NCI-H345 (cell line): ENCODE measurements around the gene GAB4.
"Not testable (repeated sequence)": the region's sequence is repeated elsewhere in the genome, so short reads cannot be mapped to it uniquely, and the experiment has no call there.

Experiments
- DNase-seq: peaks from one replicate; lab custom pipeline; 2025; lab: John Stamatoyannopoulos, UW

GAB4 gene, protein sequence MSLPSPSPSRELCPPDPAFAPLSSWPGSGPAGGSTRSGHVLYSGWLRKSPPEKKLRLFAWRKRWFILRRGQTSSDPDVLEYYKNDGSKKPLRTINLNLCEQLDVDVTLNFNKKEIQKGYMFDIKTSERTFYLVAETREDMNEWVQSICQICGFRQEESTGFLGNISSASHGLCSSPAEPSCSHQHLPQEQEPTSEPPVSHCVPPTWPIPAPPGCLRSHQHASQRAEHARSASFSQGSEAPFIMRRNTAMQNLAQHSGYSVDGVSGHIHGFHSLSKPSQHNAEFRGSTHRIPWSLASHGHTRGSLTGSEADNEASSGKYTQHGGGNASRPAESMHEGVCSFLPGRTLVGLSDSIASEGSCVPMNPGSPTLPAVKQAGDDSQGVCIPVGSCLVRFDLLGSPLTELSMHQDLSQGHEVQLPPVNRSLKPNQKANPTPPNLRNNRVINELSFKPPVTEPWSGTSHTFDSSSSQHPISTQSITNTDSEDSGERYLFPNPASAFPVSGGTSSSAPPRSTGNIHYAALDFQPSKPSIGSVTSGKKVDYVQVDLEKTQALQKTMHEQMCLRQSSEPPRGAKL

GRCh38 chr22:17007852-17008731 lies at the start of gene GAB4:
Gene GAB4, minus strand, starts transcription at chr22:17008222. Its CDS starts 108 bp downstream, at chr22:17008114.
- DNase-seq = no peak

DNA sequence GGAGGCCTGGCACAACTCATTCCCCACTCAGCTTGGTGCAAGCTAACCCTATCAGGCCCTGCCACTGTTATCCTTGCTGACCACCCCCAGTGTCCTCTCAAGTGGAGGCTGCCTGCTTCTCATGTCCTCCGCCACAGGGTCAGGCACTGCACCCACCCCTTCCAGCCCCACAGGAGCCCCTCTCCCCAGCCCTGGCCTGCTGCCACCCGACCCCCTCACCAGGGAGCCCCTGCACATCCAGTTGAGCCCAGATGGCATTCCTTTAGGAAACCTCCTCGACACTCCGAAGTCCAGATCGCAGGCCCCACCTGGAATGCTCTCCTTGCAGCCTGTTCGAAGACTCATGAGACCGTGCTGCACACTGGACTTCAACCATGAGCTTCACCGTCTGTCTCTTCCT lies 48.8 kb upstream of the GAB4 start:
- no peak for DNase-seq

DNA sequence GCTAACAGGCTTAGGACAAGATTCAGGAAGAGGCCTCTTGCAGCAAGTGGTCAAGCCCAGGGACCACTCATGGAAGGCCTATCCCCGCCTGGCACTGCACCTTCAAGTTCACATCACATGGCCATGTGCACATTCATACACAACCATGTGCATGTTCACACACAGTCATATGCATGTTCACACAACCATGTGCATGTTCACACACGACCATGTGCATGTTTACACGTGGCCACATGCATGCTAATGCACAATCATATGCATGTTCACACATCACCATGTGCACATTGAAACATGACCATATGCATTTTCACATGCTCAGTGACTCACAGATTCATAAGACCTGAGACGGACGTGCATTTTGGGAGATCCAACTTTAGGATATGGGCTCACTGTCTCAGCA lies 48.0 kb upstream of the GAB4 start:
- no peak for DNase-seq

- no peak for DNase-seq
Observed at GRCh38 chr22:17047656-17048055, 39.6 kb upstream of the GAB4 start.

DNA sequence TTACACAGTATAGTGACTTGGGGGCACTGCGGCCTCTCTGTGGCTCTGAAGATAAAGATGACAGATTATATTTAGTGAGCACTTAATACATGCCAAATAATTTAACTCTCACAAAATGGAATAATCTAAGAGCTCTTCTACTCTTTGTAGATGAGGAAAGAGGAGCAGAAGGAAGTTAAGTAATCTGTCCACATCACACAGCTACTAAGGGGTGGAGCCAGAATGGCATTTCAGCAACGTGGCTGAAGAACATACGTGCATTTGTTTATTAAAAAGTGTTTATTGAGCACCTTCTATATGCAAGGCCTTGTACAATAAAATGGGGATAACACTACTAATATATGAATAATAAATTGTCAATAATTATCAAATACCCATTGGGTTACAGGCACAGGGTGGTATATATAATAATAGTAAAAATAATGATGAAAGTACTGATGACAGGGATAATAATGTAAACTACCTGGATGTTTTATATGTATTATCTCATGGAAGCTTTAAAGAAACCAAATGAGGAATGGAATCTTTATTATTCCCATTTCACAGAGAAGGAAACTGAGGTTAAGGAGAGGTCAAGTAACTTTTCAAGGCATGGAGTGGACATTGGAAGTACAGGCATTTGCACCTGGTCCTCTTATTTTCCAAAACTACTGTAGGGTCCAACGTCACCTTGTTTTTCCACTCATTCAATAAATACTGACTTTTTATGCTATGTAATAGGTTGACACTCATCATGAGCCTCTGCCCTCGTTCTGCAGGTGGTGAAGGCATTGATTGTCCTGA lies 38.7 kb upstream of the GAB4 start:
- DNase-seq = no peak

DNA sequence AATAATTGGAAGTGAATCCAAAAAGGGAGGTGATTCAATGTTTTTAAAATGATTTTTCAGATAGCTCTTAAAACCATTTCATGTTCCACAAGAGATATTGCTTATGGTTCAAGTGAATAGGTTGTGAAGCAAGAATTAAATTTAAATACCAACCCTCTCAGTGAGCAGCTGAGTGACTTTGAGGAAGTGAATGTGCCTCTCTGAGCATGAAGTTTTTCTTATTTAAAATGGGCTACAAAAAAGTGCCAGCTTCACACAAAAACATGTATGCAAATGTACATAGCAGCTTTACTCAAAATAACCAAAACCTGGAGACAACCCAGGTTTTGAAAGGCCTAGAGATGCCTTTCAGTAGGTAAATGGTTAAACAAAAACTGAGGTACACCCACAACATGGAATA lies 35.5 kb upstream of the GAB4 start:
- DNase-seq = no peak

- not testable (repeated sequence) for DNase-seq
Observed at GRCh38 chr22:17036842-17037711, 29.1 kb upstream of the GAB4 start.

- not testable (repeated sequence) for DNase-seq
Observed at GRCh38 chr22:17035976-17036841, 28.2 kb upstream of the GAB4 start.

- no peak for DNase-seq
Observed at GRCh38 chr22:17035246-17035645, 27.2 kb upstream of the GAB4 start.

DNA sequence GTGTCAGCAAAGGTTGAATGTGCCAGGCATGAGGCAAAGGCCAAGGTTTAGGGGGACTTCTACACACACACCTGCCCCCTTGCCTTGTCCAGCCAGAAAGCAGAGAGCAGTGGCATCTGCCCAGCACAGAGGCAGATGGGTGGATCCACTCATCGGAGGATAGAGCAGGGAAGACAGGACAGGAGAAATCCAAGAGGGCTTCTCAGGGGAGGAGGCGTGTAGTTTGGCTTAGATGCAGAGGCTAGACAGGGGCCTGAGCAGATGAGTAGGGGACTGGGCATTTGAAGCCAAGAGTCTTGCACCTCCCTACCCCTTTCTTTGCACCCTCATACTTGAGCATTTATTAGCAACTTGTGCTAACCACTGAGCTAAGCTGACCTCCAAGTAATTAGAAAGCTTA lies 26.5 kb upstream of the GAB4 start:
- not testable (repeated sequence) for DNase-seq

DNA sequence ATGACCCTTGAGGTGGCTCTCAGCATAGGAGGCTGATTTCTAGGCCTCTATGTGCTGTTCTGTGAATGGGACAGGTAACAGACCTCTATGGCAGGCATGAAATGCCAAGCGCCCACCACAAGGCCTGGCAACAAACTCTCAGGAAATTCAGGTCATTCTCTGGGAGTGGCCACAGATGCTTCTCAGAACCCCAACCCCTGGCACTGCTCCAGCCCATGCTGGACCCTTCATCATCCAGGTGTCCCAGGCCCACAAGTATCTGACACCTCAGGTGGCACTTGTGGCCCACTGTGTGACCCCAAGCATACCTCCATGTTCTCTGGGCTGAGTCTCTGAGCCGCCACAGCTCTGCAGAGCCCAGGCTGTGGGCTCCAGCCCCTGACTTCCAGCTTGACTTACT lies 24.3 kb upstream of the GAB4 start:
- DNase-seq = not testable (repeated sequence)

GRCh38 chr22:17024380-17024779 lies 16.4 kb upstream of the GAB4 start:
- DNase-seq = not testable (repeated sequence)

DNA sequence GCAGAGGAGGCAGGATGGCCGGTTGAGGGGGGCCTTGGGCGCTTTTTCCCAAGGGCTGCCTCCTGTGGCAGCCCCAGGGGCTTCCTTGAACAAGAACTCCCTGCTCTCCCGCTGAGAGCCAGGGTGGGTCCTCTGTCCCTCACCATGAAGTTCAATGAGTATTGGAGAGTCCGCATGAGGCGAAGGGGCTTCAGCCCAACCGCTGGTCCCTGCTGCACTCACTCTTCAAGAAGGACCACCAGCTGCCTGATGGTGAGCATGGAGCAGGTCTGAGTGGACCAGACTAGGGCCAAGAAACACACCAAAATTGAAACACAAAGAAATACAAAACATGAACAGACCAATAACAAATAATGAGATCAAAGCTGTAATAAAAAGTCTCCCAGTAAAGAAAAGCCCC lies 7.5 kb upstream of the GAB4 start:
- DNase-seq = not testable (repeated sequence)

DNA sequence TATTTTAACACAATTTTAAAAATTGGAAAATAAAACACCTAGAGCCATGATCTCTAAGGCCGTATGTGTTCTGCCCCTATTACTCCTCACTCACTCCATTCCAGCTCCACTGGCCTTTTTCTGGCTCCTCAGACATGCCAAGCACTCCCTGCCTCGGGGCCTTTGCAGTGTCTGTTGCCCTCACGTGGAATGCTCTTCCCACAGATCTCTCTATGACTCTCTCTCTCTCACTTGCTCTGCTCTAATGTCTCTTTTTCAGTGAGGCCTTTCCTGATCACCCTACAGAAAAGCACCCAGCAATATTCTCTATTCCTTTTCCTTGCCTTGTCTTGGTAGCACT lies 6.0 kb upstream of the GAB4 start:
- not testable (repeated sequence) for DNase-seq

DNA sequence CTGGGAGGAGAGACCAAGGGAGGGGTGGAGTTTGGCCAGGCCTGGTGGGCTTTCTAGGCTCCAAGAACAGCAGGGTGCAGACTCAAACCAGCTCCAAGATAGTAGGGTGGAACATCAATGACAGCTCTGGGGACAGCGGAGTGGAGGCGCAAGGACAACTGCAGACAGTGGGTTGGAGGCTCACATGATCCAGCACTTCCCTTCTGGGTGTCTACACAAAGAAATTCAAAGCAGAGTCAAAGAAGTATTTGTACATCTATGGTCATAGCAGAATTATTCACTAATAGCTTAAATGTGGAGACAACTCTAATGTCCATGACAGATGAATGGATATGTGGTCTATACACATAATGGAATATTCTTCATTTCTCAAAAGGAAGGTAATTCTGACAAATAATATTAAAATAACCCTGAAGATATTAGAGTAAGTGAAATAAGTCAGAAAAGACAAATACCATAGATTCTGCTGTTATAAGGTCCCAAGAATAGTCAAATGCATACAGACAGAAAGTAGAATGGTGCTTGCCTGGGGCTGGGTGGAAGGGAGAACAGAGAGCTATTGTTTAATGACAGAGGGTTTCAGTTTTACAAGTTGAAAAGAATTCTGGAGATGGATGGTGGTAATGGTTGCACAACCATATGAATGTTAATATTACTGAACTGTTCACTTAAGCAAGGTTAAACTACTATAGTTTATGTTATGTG lies 5.5 kb upstream of the GAB4 start:
- DNase-seq = no peak

DNA sequence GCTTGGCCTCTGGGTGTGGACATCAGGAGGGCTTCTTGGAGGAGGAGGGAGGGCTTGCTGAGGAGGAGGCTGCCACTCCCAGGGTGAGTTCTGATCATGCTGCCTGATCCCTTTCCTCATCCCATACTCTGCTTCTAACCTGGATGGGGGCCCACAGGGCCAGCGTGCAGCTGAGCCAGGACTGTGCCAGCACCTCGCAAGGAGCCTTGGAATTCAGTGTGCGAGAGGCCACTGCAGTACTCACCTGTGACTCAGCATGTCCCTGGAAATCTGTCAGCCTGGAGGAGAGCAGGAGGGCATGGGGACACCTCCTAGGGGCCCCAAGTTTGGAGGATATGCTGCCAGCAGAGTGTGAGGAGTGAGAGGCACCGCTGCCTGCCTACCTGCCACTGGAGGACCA lies 4.2 kb upstream of the GAB4 start:
- DNase-seq = no peak

DNA sequence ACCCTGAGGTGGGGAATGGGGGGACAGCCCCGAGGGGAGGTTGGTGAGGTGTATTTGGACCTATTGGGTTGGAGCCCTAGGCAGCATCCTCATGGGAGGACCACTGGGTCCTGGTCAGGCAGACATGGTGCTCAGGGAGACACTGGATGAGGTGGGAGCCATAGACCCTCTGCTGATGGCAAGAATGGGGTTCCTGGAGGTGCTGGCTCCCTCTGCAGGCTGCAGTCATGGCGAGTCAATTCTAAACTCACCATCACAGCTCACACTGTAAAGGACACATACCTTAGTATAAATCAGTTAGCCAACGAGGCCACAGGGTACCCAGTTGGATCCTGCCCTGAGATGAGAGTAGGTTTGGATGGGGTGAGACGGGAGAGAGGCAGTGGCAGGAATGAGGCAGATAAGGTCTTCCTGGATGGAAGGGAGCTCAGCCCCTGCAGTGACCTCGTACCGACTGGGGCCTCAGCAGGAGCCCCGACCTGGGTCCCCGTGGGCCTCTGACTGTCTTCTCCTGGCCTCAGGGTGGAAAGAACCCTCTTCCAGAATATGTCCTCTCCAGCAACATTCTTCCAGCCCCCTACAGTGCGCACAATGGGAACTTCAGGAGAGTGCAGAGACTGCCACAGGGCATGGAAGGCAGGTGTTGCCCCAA lies 1.7 kb upstream of the GAB4 start:
- DNase-seq = no peak

DNA sequence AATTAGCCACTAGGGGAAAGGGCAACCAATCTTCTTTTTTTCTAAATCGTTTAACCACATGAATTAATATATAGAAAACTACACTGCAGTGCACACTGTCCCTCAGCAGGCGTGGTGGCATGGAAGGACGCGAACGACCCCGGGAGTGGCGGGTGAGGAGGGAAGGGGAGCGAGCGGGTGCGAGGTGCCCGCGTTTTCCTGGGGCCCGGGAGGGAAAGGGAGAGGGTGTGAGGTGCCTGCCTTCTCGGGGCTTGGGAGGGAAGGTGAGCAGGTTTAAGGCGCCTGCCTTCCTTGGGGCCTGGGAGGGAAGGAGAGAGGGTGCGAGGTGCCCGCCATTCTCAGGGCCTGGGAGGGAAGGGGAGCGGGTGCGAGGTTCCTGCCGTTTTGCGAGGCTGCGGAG lies 765 bp downstream of the GAB4 start:
- no peak for DNase-seq

DNA sequence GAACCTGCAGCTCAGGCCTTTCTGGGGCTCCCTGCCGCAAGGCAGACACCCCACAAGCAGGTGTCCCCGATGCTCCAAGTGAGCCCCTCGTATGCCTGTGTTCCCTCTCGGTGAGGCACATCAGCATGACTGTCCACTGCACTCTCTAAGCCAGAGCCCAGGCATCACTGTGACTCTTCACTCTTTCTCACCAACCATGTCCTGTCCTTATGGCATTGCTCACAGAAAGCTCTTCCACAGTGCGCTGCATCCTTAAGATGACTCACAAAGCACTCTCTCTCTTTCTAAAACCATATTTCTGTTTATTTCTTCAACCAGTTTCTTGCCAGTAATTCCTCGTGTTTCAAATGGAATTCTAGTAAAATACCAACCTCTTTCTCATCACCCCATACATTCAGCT lies 18.1 kb downstream of the GAB4 start:
- no peak for DNase-seq
